NOMO-1 (cell line): ENCODE data around the gene PGM5.

Source experiments
- DNase-seq, 2 experiments: peaks; one replicate each; lab custom pipeline; 2025; ENCODE audit not compliant: unreplicated experiment in 2 of 2; lab: John Stamatoyannopoulos, UW

The PGM5 gene

GRCh38 chr9:68530618-68531017 lies 174.2 kb downstream of the PGM5 start:
- DNase-seq: no peak

GRCh38 chr9:68532131-68532530 lies 175.7 kb downstream of the PGM5 start:
- no peak for DNase-seq

- no peak for DNase-seq
Measured at GRCh38 chr9:68533678-68534077, 177.3 kb downstream of the PGM5 start.

GRCh38 chr9:68536876-68537615 lies 180.6 kb downstream of the PGM5 start:
- DNase-seq: no peak

- no peak for DNase-seq
Measured at GRCh38 chr9:68537616-68537880, 181.1 kb downstream of the PGM5 start.

- no peak for DNase-seq
Measured at GRCh38 chr9:68538200-68538599, 181.8 kb downstream of the PGM5 start.

- DNase-seq: no peak
Measured at GRCh38 chr9:68540712-68541535, 184.5 kb downstream of the PGM5 start, which contains the start of gene TMEM252. Gene TMEM252, minus strand, starts transcription at chr9:68540883. Its CDS starts 69 bp downstream, at chr9:68540814.

GRCh38 chr9:68541568-68541967 lies 185.2 kb downstream of the PGM5 start:
- DNase-seq: no peak

GRCh38 chr9:68545033-68545705 lies 188.8 kb downstream of the PGM5 start:
- no peak for DNase-seq

- DNase-seq: peak; percentile 58 to 79
Measured at GRCh38 chr9:68546596-68547390, 190.4 kb downstream of the PGM5 start.

GRCh38 chr9:68547417-68547816 lies 191.0 kb downstream of the PGM5 start:
- peak in 1 of 2 experiments; percentile 9 for DNase-seq

GRCh38 chr9:68548241-68548640 lies 191.8 kb downstream of the PGM5 start:
- no peak for DNase-seq

GRCh38 chr9:68551191-68551590 lies 194.8 kb downstream of the PGM5 start:
- peak in 1 of 2 experiments; percentile 21 for DNase-seq

GRCh38 chr9:68552700-68553476 lies 196.5 kb downstream of the PGM5 start:
- peak in 1 of 2 experiments; percentile 5 for DNase-seq

GRCh38 chr9:68555437-68556150 lies 199.2 kb downstream of the PGM5 start:
- DNase-seq: no peak

- no peak for DNase-seq
Measured at GRCh38 chr9:68558545-68558944, 202.1 kb downstream of the PGM5 start.

- DNase-seq: peak; percentile 49 to 69
Measured at GRCh38 chr9:68560071-68560844, 203.8 kb downstream of the PGM5 start.

GRCh38 chr9:68562461-68562860 lies 206.1 kb downstream of the PGM5 start:
- DNase-seq: no peak

- no peak for DNase-seq
Measured at GRCh38 chr9:68567565-68567964, 211.2 kb downstream of the PGM5 start.
